Fibroblast of lung (primary cell): ENCODE results near the gene CCL11. TPM values are rescaled to one million over a fixed set of nuclear protein-coding genes. Genes with fewer than 3 reads are reported as not detected.

Source experiments
- DNase-seq, 2 donors: peaks; one replicate each; pipeline versions ENCODE4 v3.0.0 to v3.0.0-alpha.2; 2010; ENCODE audit warnings: low read depth in 2 of 2
- H2AFZ ChIP-seq: 2 replicates; pipeline ENCODE4 v1.5.1; 2012; ENCODE audit warnings: low read length, control low read depth, inconsistent platforms
- H3K27ac ChIP-seq: 2 replicates; pipeline ENCODE4 v1.5.1; 2011; ENCODE audit warnings: low read length, control low read depth; ENCODE audit not compliant: insufficient read depth
- H3K27me3 ChIP-seq: 2 replicates; pipeline ENCODE4 v1.5.1; 2011; ENCODE audit warnings: mild to moderate bottlenecking, low read length; ENCODE audit not compliant: control insufficient read depth, insufficient read depth
- H3K36me3 ChIP-seq: 2 replicates; pipeline ENCODE4 v1.5.1; 2011; ENCODE audit warnings: low read length; ENCODE audit not compliant: control insufficient read depth, insufficient read depth
- H3K4me1 ChIP-seq: 2 replicates; pipeline ENCODE4 v1.5.1; 2011; ENCODE audit warnings: low read length; ENCODE audit not compliant: control insufficient read depth, insufficient read depth; ENCODE audit errors: extremely low read depth
- H3K4me2 ChIP-seq: 2 replicates; pipeline ENCODE4 v1.5.1; 2011; ENCODE audit warnings: low read length, control low read depth; ENCODE audit not compliant: insufficient read depth; ENCODE audit errors: extremely low read depth
- H3K4me3 ChIP-seq, 4 experiments: fragments of 200-600 bp in 1 of 4; sonication (generic) in 1 of 4; replicated peaks in 1 of 4; 2 replicates each; pipeline ENCODE4 v1.5.1; 2011 to 2016; ENCODE audit warnings: low read length in 4 of 4, low read depth in 3 of 4, mild to moderate bottlenecking in 3 of 4, control low read depth in 2 of 4, inconsistent platforms in 1 of 4, mixed read lengths in 1 of 4; ENCODE audit not compliant: insufficient read depth in 1 of 4; ENCODE audit errors: control extremely low read depth in 1 of 4
- H3K79me2 ChIP-seq: 2 replicates; pipeline ENCODE4 v1.5.1; 2012; ENCODE audit warnings: mild to moderate bottlenecking, low read length, inconsistent platforms; ENCODE audit not compliant: control insufficient read depth, insufficient read depth
- H3K9ac ChIP-seq: 2 replicates; pipeline ENCODE4 v1.5.1; 2011; ENCODE audit warnings: mild to moderate bottlenecking, low read length, control low read depth; ENCODE audit not compliant: insufficient read depth
- H3K9me3 ChIP-seq: 2 replicates; pipeline ENCODE4 v1.5.1; 2012; ENCODE audit warnings: low read depth, low read length; ENCODE audit not compliant: control insufficient read depth, insufficient read depth
- H4K20me1 ChIP-seq: 2 replicates; pipeline ENCODE4 v1.5.1; 2011; ENCODE audit warnings: low read length; ENCODE audit not compliant: control insufficient read depth, insufficient read depth; ENCODE audit errors: extremely low read depth
- EZH2 ChIP-seq: IDR thresholded peaks from 2 replicates; pipeline ENCODE4 v1.5.1; 2012; ENCODE audit warnings: low read length, control low read depth, mild to moderate bottlenecking; ENCODE audit errors: missing control alignments
- polyA plus RNA-seq, 2 donors: library from polyadenylated mRNA; depleted of rRNA in 1 of 2; stranded (reverse) in 1 of 2; unstranded in 1 of 2; fragments of >200 nt; gene quantifications; 2 replicates each; pipeline ENCODE4 v1.2.1, GENCODE V29; 2011 to 2012; ENCODE audit warnings: missing spikeins in 1 of 2
- total RNA-seq: library from RNA; depleted of rRNA; stranded (reverse); fragments of >200 nt; gene quantifications from 2 replicates; pipeline ENCODE4 v1.2.1, GENCODE V29; 2014
- TF ChIP-seq, protein P1 (sequence below), 2 donors: IDR thresholded peaks in 1 of 2; conservative IDR thresholded peaks in 1 of 2; 1 replicate in 1 of 2; 2 replicates in 1 of 2; pipeline ENCODE4 v1.5.1; 2011 to 2012; ENCODE audit warnings: low read length in 2 of 2, control low read depth in 1 of 2, inconsistent platforms in 1 of 2, low read depth in 1 of 2, mild to moderate bottlenecking in 1 of 2

CCL11 gene
- total and polyA plus RNA-seq, 2 donors (not counting 1 experiment from before 2014, with no cell fraction given): 0.91 TPM; not detected in 1

DNA sequence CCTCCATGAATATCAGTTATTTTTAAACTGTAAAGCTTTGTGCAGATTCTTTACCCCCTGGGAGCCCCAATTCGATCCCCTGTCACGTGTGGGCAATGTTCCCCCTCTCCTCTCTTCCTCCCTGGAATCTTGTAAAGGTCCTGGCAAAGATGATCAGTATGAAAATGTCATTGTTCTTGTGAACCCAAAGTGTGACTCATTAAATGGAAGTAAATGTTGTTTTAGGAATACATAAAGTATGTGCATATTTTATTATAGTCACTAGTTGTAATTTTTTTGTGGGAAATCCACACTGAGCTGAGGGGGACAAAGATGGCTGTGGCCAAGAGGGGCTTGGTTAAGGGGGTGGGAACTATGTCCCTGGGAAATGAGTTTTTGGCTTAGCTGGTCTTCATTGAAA, 2.3 kb downstream of the CCL11 start:
- H3K4me2 ChIP-seq: no peak overlapping the region
- peaks cover 3% of the 10 kb centered on the region for H3K4me1 ChIP-seq
- no peaks in the 10 kb centered on the region for H4K20me1 ChIP-seq
- no peaks in the 10 kb centered on the region for H3K36me3 ChIP-seq
- no peak overlapping the region for H2AFZ ChIP-seq
- no peak overlapping the region for H3K9ac ChIP-seq
- no peak for DNase-seq
- H3K27ac ChIP-seq: no peak overlapping the region
- H3K27me3 ChIP-seq: peaks cover 2% of the 10 kb centered on the region
- no peak for TF ChIP-seq EZH2
- H3K9me3 ChIP-seq: no peaks in the 10 kb centered on the region
- H3K4me3 ChIP-seq: no peak overlapping the region
- H3K79me2 ChIP-seq: no peaks in the 10 kb centered on the region

DNA sequence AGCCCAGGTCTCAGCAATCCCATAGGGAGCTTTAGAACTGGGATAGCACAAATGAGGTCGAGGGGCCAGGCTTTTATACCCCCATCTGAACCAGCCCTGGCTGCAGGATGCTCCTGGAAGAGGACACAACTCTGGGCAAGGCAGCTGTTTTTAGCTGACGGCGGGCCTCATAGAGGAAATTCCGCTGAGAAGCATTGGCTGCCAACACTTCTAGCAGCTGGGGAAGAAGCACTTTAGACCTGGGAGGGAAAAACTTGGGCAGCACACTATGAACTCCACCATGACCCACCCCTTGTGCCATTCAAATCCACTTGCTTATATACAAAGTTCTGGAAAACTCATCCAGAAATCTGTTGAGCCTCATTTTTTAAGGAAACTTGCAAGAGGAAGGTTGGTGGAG, 5.0 kb downstream of the CCL11 start:
- H3K9me3 ChIP-seq: no peaks in the 10 kb centered on the region
- H3K36me3 ChIP-seq: no peaks in the 10 kb centered on the region
- H3K4me3 ChIP-seq: no peak overlapping the region
- no peaks in the 10 kb centered on the region for H3K27me3 ChIP-seq
- no peak overlapping the region for H3K9ac ChIP-seq
- H3K27ac ChIP-seq: no peak overlapping the region
- no peaks in the 10 kb centered on the region for H3K79me2 ChIP-seq
- H3K4me1 ChIP-seq: peaks cover 3% of the 10 kb centered on the region
- H2AFZ ChIP-seq: no peak overlapping the region
- no peak for DNase-seq
- no peak for TF ChIP-seq EZH2
- TF ChIP-seq, protein P1, sequence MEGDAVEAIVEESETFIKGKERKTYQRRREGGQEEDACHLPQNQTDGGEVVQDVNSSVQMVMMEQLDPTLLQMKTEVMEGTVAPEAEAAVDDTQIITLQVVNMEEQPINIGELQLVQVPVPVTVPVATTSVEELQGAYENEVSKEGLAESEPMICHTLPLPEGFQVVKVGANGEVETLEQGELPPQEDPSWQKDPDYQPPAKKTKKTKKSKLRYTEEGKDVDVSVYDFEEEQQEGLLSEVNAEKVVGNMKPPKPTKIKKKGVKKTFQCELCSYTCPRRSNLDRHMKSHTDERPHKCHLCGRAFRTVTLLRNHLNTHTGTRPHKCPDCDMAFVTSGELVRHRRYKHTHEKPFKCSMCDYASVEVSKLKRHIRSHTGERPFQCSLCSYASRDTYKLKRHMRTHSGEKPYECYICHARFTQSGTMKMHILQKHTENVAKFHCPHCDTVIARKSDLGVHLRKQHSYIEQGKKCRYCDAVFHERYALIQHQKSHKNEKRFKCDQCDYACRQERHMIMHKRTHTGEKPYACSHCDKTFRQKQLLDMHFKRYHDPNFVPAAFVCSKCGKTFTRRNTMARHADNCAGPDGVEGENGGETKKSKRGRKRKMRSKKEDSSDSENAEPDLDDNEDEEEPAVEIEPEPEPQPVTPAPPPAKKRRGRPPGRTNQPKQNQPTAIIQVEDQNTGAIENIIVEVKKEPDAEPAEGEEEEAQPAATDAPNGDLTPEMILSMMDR (conservative IDR thresholded peaks at IDR 0.05 in 1 of 2, IDR thresholded peaks at IDR 0.05 in 1 of 2; ENCODE audit: low read depth in 1 of 2, low read length in 2 of 2): no peak
- no peaks in the 10 kb centered on the region for H4K20me1 ChIP-seq
- no peak overlapping the region for H3K4me2 ChIP-seq

DNA sequence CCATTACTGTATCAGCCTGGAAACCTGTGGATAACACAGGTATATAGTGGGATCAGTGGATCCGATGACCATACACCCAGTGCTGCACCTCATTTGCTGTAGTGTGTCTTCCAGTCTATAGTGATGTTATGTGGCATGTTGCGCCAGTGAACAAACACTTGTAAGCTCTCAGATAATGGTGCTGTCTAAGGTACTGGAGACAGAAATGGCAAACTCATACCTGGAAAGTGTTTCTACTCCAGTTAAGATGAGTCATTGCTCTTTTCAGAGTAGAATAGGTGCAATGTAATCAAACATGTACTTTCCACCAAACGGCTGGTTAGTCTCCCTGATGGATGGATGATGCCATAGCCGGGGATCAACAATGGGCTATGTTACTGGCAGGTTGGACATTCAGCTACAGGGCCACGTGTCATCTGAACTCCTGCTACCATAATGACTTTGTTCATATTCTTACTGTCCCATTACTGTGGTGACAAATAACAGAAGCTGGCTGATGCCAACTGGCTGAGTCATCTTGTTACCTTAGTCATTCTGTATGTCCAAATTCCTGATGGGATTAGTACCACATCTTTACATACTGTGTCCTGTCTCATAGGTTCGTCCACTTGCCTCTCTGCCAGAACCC, 6.3 kb downstream of the CCL11 start:
- H3K9me3 ChIP-seq: no peaks in the 10 kb centered on the region
- TF ChIP-seq, protein P1 (conservative IDR thresholded peaks at IDR 0.05 in 1 of 2, IDR thresholded peaks at IDR 0.05 in 1 of 2; ENCODE audit: low read depth in 1 of 2, low read length in 2 of 2): no peak
- TF ChIP-seq EZH2: no peak
- no peaks in the 10 kb centered on the region for H3K36me3 ChIP-seq
- no peaks in the 10 kb centered on the region for H4K20me1 ChIP-seq
- no peak overlapping the region for H3K4me2 ChIP-seq
- H3K27me3 ChIP-seq: no peaks in the 10 kb centered on the region
- no peak overlapping the region for H3K27ac ChIP-seq
- H3K9ac ChIP-seq: no peak overlapping the region
- H2AFZ ChIP-seq: no peak overlapping the region
- peaks cover 3% of the 10 kb centered on the region for H3K4me1 ChIP-seq
- H3K4me3 ChIP-seq: no peak overlapping the region
- DNase-seq: no peak
- H3K79me2 ChIP-seq: no peaks in the 10 kb centered on the region
